Smooth muscle cell (in vitro differentiated cells): ENCODE data around the gene TOP3B. TPM values are rescaled to one million over a fixed set of nuclear protein-coding genes. Genes with fewer than 3 reads are reported as not detected.
A peak's percentile ranks its signal among the peaks of the same experiment; 100 is the strongest.

Experiments used
- DNase-seq: peaks from one replicate; lab custom pipeline; 2025; ENCODE audit not compliant: unreplicated experiment; lab: John Stamatoyannopoulos, UW
- H2AFZ ChIP-seq: fragments of 200-600 bp; sonication (generic); 2 replicates; pipeline ENCODE4 v1.6.0; 2016; ENCODE audit warnings: antibody characterized with exemption, low read depth, mild to moderate bottlenecking
- H3F3A ChIP-seq: fragments of 200-600 bp; sonication (generic); 2 replicates; pipeline ENCODE4 v1.6.0; 2017; ENCODE audit warnings: antibody characterized with exemption, low read depth
- H3K27ac ChIP-seq: fragments of 200-600 bp; sonication (generic); 2 replicates; pipeline ENCODE4 v1.5.1; 2016; ENCODE audit warnings: low read depth, mild to moderate bottlenecking
- H3K27me3 ChIP-seq: fragments of 200-600 bp; sonication (generic); 2 replicates; pipeline ENCODE4 v1.6.1; 2016; ENCODE audit warnings: low read depth, mild to moderate bottlenecking
- H3K36me3 ChIP-seq: fragments of 200-600 bp; sonication (generic); 2 replicates; pipeline ENCODE4 v1.5.1; 2016; ENCODE audit warnings: low read depth
- H3K4me1 ChIP-seq: fragments of 200-600 bp; sonication (generic); 2 replicates; pipeline ENCODE4 v1.5.1; 2016; ENCODE audit warnings: low read depth
- H3K4me2 ChIP-seq: fragments of 200-600 bp; sonication (generic); 2 replicates; pipeline ENCODE4 v1.6.0; 2016; ENCODE audit warnings: mild to moderate bottlenecking
- H3K4me3 ChIP-seq: fragments of 200-600 bp; sonication (generic); 2 replicates; pipeline ENCODE4 v1.5.1; 2016; ENCODE audit warnings: mild to moderate bottlenecking
- H3K79me2 ChIP-seq: fragments of 200-600 bp; sonication (generic); 2 replicates; pipeline ENCODE4 v1.6.0; 2016; ENCODE audit warnings: low read depth, mild to moderate bottlenecking
- H3K9ac ChIP-seq: fragments of 200-600 bp; sonication (generic); 2 replicates; pipeline ENCODE4 v1.6.0; 2016; ENCODE audit warnings: low read depth
- H3K9me3 ChIP-seq: fragments of 200-600 bp; sonication (generic); replicated peaks from 2 replicates; pipeline ENCODE4 v1.5.1; 2016; ENCODE audit warnings: low read depth
- H4K20me1 ChIP-seq: fragments of 200-600 bp; sonication (generic); 2 replicates; pipeline ENCODE4 v1.6.0; 2016; ENCODE audit warnings: low read depth
- CTCF ChIP-seq: fragments of 200-600 bp; sonication (generic); IDR thresholded peaks from 2 replicates; pipeline ENCODE4 v1.5.1; 2017; ENCODE audit warnings: borderline replicate concordance, mild to moderate bottlenecking, antibody characterized with exemption; ENCODE audit not compliant: insufficient read depth, poor library complexity, severe bottlenecking
- WGBS: methylation state at CpG from one replicate; pipeline ENCODE4 v1.1.7; 2016; ENCODE audit warnings: low lambda C conversion rate; 5-methylcytosine and 5-hydroxymethylcytosine counted together
- polyA plus RNA-seq: library from polyadenylated mRNA; unstranded; fragments of >200 nt; fragmentation: Nextera tagmentation; extraction: Ambion mirVana; gene quantifications from 2 replicates; pipeline ENCODE4 v1.2.1, GENCODE V29; 2016
- total RNA-seq: library from RNA; depleted of rRNA; stranded (reverse); fragments of >200 nt; gene quantifications from 2 replicates; pipeline ENCODE4 v1.2.3, GENCODE V29; 2014

TOP3B gene
- total and polyA plus RNA-seq, 2 experiments from 2014 or later, result 15.2 to 17.6 TPM

GRCh38 chr22:21937041-21937820, 45.4 kb downstream of the TOP3B start:
- Histone ChIP-seq H3K9me3 (no peaks in the 10 kb centered on the region), H3F3A (peaks cover 7% of the 10 kb centered on the region), H3K27ac (peak overlapping the region; percentile 90), H2AFZ (no peak overlapping the region), H3K4me2 (peak overlapping the region; percentile 86), H3K4me1 (peaks cover 6% of the 10 kb centered on the region), H3K79me2 (no peaks in the 10 kb centered on the region), H3K27me3 (no peaks in the 10 kb centered on the region), H3K4me3 (peak overlapping the region; percentile 64), H3K36me3 (no peaks in the 10 kb centered on the region), H3K9ac (peak overlapping the region; percentile 36), H4K20me1 (no peaks in the 10 kb centered on the region)
- 82% methylated on average over 20 of the region's 20 CpGs for WGBS
- TF ChIP-seq CTCF, result no peak
- no peak for DNase-seq

- H3F3A ChIP-seq, result peaks cover 6% of the 10 kb centered on the region
- no peak overlapping the region for H3K4me3 ChIP-seq
- H3K4me1 ChIP-seq, result peaks cover 6% of the 10 kb centered on the region
- H3K27ac ChIP-seq, result peak overlapping the region; percentile 90
- H4K20me1 ChIP-seq, result no peaks in the 10 kb centered on the region
- H3K27me3 ChIP-seq, result no peaks in the 10 kb centered on the region
- H3K9me3 ChIP-seq, result no peaks in the 10 kb centered on the region
- H2AFZ ChIP-seq, result no peak overlapping the region
- H3K79me2 ChIP-seq, result no peaks in the 10 kb centered on the region
- DNase-seq, result no peak
- no peak overlapping the region for H3K9ac ChIP-seq
- no peaks in the 10 kb centered on the region for H3K36me3 ChIP-seq
- no peak for TF ChIP-seq CTCF
- H3K4me2 ChIP-seq, result no peak overlapping the region
- WGBS, result 97% methylated on average over 15 of the region's 15 CpGs
Measured at GRCh38 chr22:21936151-21936775, 46.3 kb downstream of the TOP3B start.

GRCh38 chr22:21933910-21934309, 48.7 kb downstream of the TOP3B start:
- DNase-seq, result no peak
- no peak for TF ChIP-seq CTCF
- 99% methylated on average over 19 of the region's 19 CpGs for WGBS
- H3K27ac ChIP-seq, result no peak overlapping the region
- no peaks in the 10 kb centered on the region for H3K27me3 ChIP-seq
- H3K36me3 ChIP-seq, result no peaks in the 10 kb centered on the region
- no peak overlapping the region for H3K9ac ChIP-seq
- H2AFZ ChIP-seq, result no peak overlapping the region
- peaks cover 6% of the 10 kb centered on the region for H3K4me1 ChIP-seq
- H3F3A ChIP-seq, result peaks cover 6% of the 10 kb centered on the region
- H3K4me3 ChIP-seq, result no peak overlapping the region
- no peaks in the 10 kb centered on the region for H3K9me3 ChIP-seq
- H3K79me2 ChIP-seq, result no peaks in the 10 kb centered on the region
- no peak overlapping the region for H3K4me2 ChIP-seq
- H4K20me1 ChIP-seq, result no peaks in the 10 kb centered on the region
